ENCODE results near the gene RAB4A. TPM values are rescaled to one million over a fixed set of nuclear protein-coding genes. Genes with fewer than 3 reads are reported as not detected.

The RAB4A gene
- total and polyA plus RNA-seq, 2 donors (not counting 1 experiment from before 2014, with no cell fraction given), result 15.7 to 31.5 TPM

GRCh38 chr1:229264068-229264467 is 6.8 kb upstream of the RAB4A start:
- Histone ChIP-seq H4K20me1 (ENCODE audit: control insufficient read depth, extremely low read depth, insufficient read depth, low read length) (no peaks in the 10 kb centered on the region), H2AFZ (ENCODE audit: low read length) (no peak overlapping the region), H3K9me3 (ENCODE audit: control insufficient read depth, insufficient read depth, low read depth, low read length) (no peaks in the 10 kb centered on the region), H3K9ac (ENCODE audit: insufficient read depth, low read length) (no peak overlapping the region), H3K4me2 (ENCODE audit: extremely low read depth, insufficient read depth, low read length) (no peak overlapping the region), H3K36me3 (ENCODE audit: control insufficient read depth, insufficient read depth, low read length) (no peaks in the 10 kb centered on the region), H3K27ac (ENCODE audit: insufficient read depth, low read length) (no peak overlapping the region), H3K4me3 (replicated peaks in 1 of 4; ENCODE audit: control extremely low read depth in 1 of 4, insufficient read depth in 1 of 4, low read depth in 3 of 4, low read length in 4 of 4) (no peak overlapping the region), H3K27me3 (ENCODE audit: control insufficient read depth, insufficient read depth, low read length) (no peaks in the 10 kb centered on the region), H3K79me2 (ENCODE audit: control insufficient read depth, insufficient read depth, low read length) (no peaks in the 10 kb centered on the region), H3K4me1 (ENCODE audit: control insufficient read depth, extremely low read depth, insufficient read depth, low read length) (no peaks in the 10 kb centered on the region)
- no peak for TF ChIP-seq CTCF (conservative IDR thresholded peaks at IDR 0.05 in 1 of 2, IDR thresholded peaks at IDR 0.05 in 1 of 2; ENCODE audit: low read depth in 1 of 2, low read length in 2 of 2)
- TF ChIP-seq EZH2 (IDR thresholded peaks at IDR 0.05; ENCODE audit: low read length, missing control alignments), result no peak
- DNase-seq (ENCODE audit: low read depth in 2 of 2), result no peak

GRCh38 chr1:229264487-229264886 is 6.4 kb upstream of the RAB4A start:
- H4K20me1 ChIP-seq (ENCODE audit: control insufficient read depth, extremely low read depth, insufficient read depth, low read length), result no peaks in the 10 kb centered on the region
- no peaks in the 10 kb centered on the region for H3K36me3 ChIP-seq (ENCODE audit: control insufficient read depth, insufficient read depth, low read length)
- H3K4me2 ChIP-seq (ENCODE audit: extremely low read depth, insufficient read depth, low read length), result no peak overlapping the region
- no peaks in the 10 kb centered on the region for H3K79me2 ChIP-seq (ENCODE audit: control insufficient read depth, insufficient read depth, low read length)
- no peak overlapping the region for H2AFZ ChIP-seq (ENCODE audit: low read length)
- H3K9me3 ChIP-seq (ENCODE audit: control insufficient read depth, insufficient read depth, low read depth, low read length), result no peaks in the 10 kb centered on the region
- H3K27ac ChIP-seq (ENCODE audit: insufficient read depth, low read length), result no peak overlapping the region
- H3K4me3 ChIP-seq (replicated peaks in 1 of 4; ENCODE audit: control extremely low read depth in 1 of 4, insufficient read depth in 1 of 4, low read depth in 3 of 4, low read length in 4 of 4), result no peak overlapping the region
- H3K27me3 ChIP-seq (ENCODE audit: control insufficient read depth, insufficient read depth, low read length), result no peaks in the 10 kb centered on the region
- no peaks in the 10 kb centered on the region for H3K4me1 ChIP-seq (ENCODE audit: control insufficient read depth, extremely low read depth, insufficient read depth, low read length)
- DNase-seq (ENCODE audit: low read depth in 2 of 2), result no peak
- no peak for TF ChIP-seq EZH2 (IDR thresholded peaks at IDR 0.05; ENCODE audit: low read length, missing control alignments)
- TF ChIP-seq CTCF (conservative IDR thresholded peaks at IDR 0.05 in 1 of 2, IDR thresholded peaks at IDR 0.05 in 1 of 2; ENCODE audit: low read depth in 1 of 2, low read length in 2 of 2), result no peak
- no peak overlapping the region for H3K9ac ChIP-seq (ENCODE audit: insufficient read depth, low read length)

- Histone ChIP-seq H3K27ac (ENCODE audit: insufficient read depth, low read length) (no peak overlapping the region), H3K4me3 (replicated peaks in 1 of 4; ENCODE audit: control extremely low read depth in 1 of 4, insufficient read depth in 1 of 4, low read depth in 3 of 4, low read length in 4 of 4) (no peak overlapping the region), H3K9ac (ENCODE audit: insufficient read depth, low read length) (no peak overlapping the region), H3K27me3 (ENCODE audit: control insufficient read depth, insufficient read depth, low read length) (no peaks in the 10 kb centered on the region), H3K36me3 (ENCODE audit: control insufficient read depth, insufficient read depth, low read length) (no peaks in the 10 kb centered on the region), H3K79me2 (ENCODE audit: control insufficient read depth, insufficient read depth, low read length) (no peaks in the 10 kb centered on the region), H4K20me1 (ENCODE audit: control insufficient read depth, extremely low read depth, insufficient read depth, low read length) (no peaks in the 10 kb centered on the region), H3K9me3 (ENCODE audit: control insufficient read depth, insufficient read depth, low read depth, low read length) (no peaks in the 10 kb centered on the region), H3K4me1 (ENCODE audit: control insufficient read depth, extremely low read depth, insufficient read depth, low read length) (no peaks in the 10 kb centered on the region), H3K4me2 (ENCODE audit: extremely low read depth, insufficient read depth, low read length) (no peak overlapping the region), H2AFZ (ENCODE audit: low read length) (no peak overlapping the region)
- no peak for TF ChIP-seq CTCF (conservative IDR thresholded peaks at IDR 0.05 in 1 of 2, IDR thresholded peaks at IDR 0.05 in 1 of 2; ENCODE audit: low read depth in 1 of 2, low read length in 2 of 2)
- TF ChIP-seq EZH2 (IDR thresholded peaks at IDR 0.05; ENCODE audit: low read length, missing control alignments), result no peak
- DNase-seq (ENCODE audit: low read depth in 2 of 2), result no peak
These were observed 4.6 kb upstream of the RAB4A start for GRCh38 chr1:229266274-229266673.

Data from fibroblast of lung (primary cell).